GM19351 (cell line): ENCODE results near the gene INPP4B.
"Not testable (repeated sequence)": the region's sequence is repeated elsewhere in the genome, so short reads cannot be mapped to it uniquely, and the experiment has no call there.

Source experiments
- ATAC-seq: cut with Tn5 transposase; IDR thresholded peaks from one replicate; pipeline ENCODE4 v1.9.1; 2021; ENCODE audit warnings: mild to moderate bottlenecking, moderate library complexity; ENCODE audit not compliant: unreplicated experiment

Gene INPP4B

DNA sequence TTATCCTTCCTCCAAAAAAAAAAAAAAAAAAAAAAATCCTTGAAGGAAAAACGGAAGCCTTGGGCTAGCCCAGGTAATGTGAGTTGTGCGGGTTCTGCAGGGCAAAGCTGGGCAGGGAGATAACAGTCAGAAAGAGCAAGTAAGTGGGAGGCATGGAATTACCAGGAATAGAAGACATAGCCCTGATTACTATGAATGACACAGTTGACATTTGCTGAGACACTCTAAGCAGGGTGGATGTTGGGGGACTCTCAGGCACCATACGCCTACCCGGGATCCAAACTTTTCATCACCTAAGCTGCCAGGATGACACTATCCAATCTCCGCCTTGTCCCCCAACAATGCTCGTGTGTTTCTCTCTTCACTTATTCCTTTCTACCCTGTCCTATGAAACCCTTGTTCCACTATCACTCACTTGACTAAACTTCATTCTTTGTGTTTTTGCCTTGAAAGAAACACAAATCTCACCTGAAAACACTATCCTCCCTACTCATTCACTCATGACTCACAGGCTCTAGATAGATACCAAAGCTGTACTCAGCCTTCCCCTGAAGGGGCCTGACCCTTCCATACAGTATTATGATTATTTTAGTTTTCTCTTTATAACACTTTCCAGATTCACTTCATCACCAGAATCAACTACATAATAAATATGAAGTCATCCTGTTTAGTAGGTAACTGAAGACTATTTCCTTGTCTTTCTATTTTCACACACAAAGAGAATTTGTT is 158.4 kb downstream of the INPP4B start:
- ATAC-seq, result no peak

DNA sequence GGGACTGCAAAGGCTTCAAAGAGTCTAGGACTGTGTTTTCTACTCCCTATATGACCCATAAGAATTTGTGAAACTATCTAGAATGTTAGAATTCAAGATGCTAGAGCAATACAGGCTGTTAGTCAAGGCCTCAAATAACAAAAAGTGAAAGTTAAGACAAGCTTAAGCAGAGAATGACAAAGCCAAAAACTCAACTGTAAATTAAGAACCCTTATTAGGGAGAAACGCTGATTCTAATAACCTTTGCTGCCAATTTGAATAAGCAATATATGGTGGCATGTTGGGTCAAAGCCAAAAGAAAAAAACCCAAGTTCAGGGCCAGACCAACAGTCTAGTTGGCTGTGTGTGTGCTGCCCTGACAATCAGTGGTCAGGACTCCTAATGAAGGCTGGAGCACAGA is 160.0 kb downstream of the INPP4B start:
- no peak for ATAC-seq

DNA sequence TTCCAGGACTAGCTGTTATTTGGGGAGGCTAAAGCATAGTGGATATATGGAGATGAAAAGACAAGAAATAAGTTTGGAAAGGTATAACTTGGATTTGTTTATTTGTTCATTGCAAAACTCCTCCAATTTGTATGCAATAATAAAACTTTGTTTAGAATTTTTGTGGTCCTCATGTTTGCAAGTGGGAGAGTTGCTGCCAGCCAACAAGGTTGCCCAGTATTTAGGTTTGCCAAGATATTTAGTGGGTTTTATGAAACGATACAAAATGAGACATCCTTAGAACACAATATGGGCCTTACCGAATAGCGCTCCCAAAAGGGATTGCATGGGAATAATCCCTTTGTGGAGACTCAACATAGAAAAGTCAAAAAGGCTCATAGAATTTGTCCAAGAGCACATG is 162.1 kb downstream of the INPP4B start:
- ATAC-seq, result no peak

DNA sequence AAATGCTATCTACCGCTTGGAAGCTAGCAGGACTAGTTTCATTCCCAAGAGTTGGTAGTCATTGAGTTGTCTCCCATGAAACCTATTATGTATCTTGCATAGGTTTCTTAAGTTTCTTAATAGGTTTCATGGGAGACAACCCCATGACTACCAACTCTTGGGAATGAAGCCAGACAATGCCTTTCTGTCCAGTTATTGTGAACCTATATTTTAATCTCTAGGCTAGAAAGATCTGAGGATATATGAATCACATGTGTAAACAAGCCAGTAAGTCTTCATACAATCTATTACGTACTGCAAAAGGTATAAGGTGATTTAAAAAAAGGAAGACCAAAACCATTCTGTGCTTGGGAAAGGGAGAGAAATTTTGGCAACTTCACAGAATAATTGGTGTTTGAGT is 162.6 kb downstream of the INPP4B start:
- no peak for ATAC-seq

GRCh38 chr4:142671516-142671915 is 174.6 kb downstream of the INPP4B start:
- ATAC-seq, result no peak

DNA sequence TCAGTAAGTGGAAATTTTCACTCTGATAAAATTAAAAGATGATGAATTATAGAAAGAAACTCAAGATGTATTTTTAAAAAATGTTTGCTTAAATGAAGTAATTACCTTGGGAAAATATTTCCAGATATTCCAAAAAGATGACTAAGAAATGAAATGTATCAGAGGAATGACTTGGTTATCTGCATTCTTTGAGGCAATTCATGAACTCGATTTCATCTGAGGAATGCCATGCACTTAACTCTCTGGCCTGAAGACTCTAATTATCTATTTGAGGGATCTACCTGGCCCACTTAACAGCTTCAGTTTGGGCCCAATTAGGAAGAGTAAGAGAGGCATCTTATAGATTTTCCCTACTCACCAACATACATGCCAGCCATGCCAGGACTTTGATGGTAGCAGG is 182.3 kb downstream of the INPP4B start:
- ATAC-seq, result no peak

- ATAC-seq, result no peak
Observed at GRCh38 chr4:142660728-142661127, 185.4 kb downstream of the INPP4B start.

DNA sequence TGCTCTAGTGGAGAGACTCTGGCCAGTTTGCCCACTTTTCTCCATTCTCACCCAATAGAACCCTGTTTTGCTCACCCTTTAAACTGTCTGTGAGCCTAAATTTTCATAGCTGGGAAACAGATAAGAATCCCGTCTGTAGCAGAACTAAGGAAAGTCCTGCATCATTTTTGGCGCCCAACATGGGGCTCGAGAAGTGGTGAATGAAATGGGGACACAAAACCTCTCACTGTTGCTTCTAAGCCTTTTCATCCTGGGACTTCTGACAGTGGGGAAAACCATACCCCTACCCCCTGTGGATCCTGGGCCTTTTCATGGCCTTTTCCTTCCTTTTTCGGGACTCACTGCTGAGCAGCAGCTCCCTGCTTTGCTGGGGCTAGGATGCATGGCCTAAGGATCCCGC is 189.9 kb downstream of the INPP4B start:
- no peak for ATAC-seq

DNA sequence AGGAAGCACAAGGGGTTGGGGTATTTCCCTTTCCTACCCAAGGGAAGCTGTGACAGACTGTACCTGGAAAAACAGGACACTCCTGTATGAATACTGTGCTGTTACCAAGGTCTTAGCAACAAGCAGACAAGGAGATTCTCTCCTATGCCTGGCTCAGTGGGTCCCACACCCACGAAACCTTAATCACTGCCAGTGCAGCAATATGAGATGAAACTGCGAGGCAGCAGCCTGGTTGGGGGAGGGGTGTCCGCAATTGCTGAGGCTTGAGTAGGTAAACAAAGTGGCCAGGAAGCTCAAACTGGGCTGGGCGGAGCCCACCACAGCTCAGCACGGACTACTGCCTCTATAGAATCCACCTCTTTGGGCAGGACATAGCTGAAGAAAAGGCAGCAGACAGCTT is 197.7 kb downstream of the INPP4B start:
- ATAC-seq, result no peak

DNA sequence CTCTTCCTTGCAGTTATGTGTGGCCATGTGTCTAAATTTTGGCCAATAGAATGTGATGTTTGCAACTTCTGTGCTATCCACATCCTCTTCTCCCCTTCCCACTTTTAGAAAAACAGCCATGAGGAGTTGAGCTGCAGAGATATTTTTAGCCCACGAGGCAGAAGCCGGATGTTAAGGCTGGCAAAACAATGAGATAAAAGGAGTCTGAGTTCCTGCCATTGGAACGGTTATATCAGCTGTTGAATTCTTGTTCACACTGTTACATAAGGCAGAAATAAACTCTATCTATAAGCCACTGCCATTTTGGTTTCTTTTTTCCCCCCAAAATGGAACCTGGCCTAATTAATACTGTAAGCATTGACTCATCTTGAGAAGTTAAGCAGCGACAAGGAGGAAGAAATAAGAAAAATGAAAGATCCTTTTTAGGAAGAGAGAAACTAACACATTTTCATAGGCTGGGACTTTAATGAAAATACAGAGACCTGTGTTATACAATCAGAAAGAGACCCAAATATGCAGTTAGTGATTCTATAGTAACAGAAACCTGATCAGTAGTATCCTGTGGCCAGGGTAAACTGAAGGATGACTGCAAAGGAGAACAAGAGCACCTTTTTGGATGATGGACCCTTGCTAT is 200.5 kb downstream of the INPP4B start:
- ATAC-seq, result no peak

DNA sequence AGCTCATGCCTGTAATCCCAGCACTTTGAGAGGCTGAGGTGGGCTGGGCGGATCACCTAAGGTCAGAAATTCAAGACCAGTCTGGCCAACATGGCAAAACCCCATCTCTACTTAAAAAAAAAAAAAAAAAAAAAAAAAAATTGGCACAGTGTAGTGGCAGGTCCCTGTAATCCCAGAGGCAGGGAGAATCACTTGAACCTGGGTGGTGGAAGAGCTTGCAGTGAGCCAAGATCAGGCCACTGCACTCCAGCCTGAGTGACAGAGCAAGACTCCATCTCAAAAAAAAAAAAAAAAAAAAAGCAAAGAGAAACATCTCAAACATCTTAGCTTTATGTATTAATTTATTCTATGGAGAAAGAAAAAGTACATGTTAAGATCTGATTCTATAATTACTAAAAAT is 201.5 kb downstream of the INPP4B start:
- not testable (repeated sequence) for ATAC-seq

DNA sequence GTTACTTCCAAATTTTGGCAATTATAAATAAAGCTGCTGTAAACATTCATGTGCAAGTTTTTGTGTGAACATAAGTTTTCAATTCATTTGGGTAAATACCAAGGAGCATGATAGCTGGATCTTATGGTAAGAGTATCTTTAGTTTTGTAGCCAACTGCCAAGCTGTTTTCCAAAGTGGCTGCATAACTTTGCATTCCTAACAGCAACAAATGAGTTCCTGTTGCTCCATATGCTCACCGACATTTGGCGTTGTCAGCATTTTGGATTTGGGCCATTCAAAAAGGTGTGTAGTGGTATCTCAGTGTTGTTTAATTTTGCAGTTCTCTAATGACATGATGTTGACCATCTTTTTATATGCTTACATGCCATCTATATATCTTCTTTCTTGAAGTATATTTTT is 208.5 kb downstream of the INPP4B start:
- ATAC-seq, result no peak

- ATAC-seq, result no peak
Observed at GRCh38 chr4:142631836-142632235, 214.3 kb downstream of the INPP4B start.

GRCh38 chr4:142615324-142615665 is 230.8 kb downstream of the INPP4B start:
- ATAC-seq, result no peak

GRCh38 chr4:142614621-142615323 is 231.3 kb downstream of the INPP4B start:
- ATAC-seq, result no peak

DNA sequence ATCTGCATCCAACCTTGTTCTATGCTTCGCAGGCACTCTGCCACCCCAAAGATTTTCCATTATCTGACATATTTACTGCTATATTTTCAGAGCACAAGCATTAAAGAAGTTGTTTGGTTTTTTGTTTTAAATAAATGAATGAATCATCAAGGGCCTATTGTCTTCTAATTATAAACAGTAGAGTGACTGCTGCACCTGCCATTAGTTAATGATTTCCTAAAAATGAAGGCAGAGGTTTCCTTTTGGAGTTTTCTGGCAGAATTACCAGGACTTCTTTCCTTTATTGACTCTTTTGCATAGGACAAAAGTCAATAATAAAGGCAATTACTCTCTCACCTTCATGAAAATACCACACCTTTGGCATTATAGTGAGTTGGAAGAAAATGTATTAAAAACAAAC is 238.1 kb downstream of the INPP4B start:
- ATAC-seq, result no peak

DNA sequence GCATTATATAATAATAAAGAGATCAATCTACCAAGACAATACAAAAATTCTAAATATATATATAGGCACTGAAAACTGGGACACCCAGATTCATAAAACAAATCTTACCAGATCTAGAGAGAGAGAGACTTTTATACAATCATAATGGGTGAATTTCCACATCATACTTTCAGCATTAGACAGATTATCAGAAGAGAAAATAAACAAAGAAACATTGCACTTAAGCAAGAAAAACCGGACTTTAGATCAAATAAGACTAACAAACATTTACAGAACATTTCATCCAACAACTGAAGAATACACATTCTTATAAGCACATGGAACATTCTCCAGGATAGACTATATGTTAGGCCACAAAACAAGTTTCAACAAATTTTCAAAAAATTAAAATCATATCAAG is 245.1 kb downstream of the INPP4B start:
- ATAC-seq, result no peak

- no peak for ATAC-seq
Observed at GRCh38 chr4:142598132-142598531, 248.0 kb downstream of the INPP4B start.

GRCh38 chr4:142596595-142596994 is 249.5 kb downstream of the INPP4B start:
- ATAC-seq, result no peak

DNA sequence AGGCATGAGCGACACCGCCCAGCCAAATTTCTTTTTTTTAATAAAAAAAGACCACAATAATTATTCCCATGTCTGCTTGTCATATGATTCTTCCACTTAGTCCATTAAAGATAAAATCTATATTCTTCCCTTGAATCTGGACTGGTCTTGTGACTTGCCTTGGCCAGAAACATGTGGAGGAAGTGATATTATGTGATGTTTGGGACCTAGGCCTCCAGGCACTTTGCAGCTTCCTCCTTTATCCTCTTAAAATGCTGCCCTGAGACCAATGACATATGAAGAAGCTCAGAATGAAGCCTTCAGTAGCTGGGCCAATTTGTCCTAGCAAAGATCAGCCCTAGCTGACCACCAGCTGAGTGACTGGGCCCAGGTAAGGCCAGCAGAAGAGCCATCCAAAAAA is 250.0 kb downstream of the INPP4B start:
- no peak for ATAC-seq

GRCh38 chr4:142595222-142595871 is 250.8 kb downstream of the INPP4B start:
- no peak for ATAC-seq

- ATAC-seq, result no peak
Observed at GRCh38 chr4:142585411-142585810, 260.7 kb downstream of the INPP4B start.
